GM12873 (cell line): ENCODE data around the gene GNB1.

ENCODE experiments used
- TF ChIP-seq, protein P1 (sequence below): IDR thresholded peaks from 2 replicates; pipeline ENCODE4 v1.5.1; 2012; ENCODE audit warnings: low read depth, mild to moderate bottlenecking, moderate library complexity, low read length, control low read depth; ENCODE audit not compliant: insufficient read depth; ENCODE audit errors: missing control alignments

Gene GNB1

DNA sequence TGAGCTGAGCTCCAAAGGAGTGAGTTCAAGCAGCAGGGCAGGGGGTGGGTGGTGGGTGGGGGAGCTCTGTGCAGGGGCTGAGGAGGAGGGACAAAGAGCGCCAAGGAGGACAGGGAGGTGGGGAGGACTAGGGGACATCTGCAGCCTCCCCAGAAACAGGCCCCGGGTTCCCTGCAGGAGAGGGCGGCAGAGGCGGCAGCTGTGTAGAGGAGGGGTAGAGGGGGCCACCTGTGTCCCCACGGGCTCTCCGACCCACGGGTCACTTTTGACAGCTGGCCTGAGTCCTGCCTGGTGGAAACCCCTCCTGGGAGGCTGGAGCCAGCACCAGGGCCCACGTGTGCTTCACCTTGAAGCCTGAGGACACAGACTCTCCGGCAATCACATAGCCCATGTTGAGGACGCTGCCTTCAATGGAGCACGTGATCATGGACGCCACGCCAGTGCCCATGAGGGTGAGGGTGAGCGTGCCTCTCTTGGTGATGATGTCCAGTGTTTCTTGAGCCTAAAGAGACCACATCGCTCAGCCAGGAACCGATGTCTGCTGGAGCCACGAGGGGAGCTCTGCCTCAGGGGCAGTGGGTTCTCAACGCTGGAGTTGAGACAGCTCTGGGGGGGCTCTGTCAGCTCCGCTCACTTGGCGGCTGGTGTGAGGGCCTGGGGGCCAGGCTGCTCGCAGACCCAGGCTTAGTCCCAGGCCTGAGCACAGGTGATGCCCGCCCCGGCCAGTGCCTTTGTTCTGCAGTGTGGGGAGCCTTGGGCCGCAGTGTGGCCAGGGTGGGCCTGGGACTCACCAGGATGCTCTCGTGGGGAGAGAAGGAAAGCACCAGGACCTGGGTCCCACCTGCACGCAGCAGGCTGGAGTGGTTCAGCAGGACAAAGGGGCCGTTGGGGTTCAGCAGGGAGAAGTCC lies 34.8 kb upstream of the GNB1 start:
- TF ChIP-seq, protein P1, sequence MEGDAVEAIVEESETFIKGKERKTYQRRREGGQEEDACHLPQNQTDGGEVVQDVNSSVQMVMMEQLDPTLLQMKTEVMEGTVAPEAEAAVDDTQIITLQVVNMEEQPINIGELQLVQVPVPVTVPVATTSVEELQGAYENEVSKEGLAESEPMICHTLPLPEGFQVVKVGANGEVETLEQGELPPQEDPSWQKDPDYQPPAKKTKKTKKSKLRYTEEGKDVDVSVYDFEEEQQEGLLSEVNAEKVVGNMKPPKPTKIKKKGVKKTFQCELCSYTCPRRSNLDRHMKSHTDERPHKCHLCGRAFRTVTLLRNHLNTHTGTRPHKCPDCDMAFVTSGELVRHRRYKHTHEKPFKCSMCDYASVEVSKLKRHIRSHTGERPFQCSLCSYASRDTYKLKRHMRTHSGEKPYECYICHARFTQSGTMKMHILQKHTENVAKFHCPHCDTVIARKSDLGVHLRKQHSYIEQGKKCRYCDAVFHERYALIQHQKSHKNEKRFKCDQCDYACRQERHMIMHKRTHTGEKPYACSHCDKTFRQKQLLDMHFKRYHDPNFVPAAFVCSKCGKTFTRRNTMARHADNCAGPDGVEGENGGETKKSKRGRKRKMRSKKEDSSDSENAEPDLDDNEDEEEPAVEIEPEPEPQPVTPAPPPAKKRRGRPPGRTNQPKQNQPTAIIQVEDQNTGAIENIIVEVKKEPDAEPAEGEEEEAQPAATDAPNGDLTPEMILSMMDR = no peak

DNA sequence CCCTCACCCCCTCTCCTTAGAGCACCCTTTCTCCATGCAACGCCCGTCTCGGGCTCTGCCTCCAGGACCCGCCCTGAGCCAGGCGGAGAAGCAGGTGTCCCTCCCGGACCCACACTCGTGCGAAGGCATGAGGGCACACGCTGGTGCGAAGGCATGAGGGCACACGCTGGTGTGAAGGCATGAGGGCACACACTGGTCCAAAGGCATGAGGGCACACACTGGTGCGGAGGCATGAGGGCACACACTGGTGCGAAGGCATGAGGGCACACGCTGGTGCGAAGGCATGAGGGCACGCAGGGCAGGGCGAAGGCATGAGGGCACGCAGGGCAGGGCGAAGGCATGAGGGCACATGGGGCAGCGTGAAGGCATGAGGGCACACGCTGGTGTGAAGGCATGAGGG lies 34.0 kb upstream of the GNB1 start:
- TF ChIP-seq, protein P1 = no peak

DNA sequence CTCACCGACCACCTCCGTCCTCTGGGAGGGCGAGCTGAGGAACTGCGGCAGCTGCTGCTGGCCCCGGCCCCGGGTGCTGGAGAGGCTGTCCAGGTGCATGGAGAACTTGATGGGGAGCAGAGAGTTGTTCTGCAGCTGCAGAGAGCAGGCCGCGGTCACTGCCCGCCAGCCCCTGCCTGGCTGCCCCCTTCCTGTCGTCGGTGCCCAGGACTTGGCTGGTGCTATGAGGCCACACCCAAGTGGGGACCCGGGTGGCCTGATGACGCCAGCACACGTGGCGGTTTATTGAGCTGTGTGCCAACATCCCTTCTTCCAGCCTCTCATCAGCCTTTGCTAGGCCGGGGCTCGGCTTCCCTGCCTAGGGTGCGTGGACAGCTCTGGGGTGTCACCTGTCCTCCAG lies 33.5 kb upstream of the GNB1 start:
- TF ChIP-seq, protein P1 = no peak

DNA sequence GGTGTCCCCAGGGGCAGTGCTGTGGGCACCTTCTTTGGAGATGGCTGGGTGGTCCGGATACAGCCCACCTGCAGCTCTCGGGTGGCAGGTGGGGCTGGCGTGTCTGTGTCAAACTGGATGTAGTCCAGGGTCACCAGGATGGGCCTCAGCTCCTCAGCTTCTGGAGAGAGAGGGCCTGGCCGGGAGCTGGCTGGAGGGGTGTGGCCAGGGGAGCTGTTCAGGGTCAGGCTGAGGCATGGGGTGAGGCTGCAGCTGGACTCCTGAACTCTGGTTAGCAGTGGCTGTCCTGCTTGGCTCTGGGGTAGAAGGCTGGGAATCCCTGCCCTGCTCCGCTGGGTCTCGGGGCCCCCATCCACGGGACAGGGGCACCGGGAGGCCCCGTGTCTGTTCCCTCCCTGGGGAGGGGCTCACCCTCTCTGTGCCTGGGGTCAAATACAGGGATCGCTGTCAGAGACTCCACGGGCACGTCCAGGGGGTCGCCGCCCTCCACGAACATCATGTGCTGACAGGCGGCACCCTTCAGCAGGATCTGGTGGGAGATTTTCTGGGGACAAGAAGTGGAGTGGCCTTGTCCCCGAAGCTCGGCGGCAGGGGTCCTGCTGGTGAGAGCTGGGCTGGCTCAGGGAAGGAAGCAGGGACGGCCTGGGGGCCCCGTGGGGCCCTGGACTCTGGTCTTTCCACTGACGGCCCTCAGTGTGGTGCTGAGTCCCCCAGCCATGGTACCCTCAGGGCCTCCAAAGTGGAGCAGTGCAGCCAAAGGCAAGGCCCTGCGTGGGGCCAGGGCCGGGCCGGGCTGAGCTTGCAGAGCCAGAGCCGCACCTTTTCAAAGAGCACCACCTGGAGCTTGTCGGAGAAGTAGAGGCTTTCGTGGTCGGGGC lies 32.3 kb upstream of the GNB1 start:
- TF ChIP-seq, protein P1 = no peak

DNA sequence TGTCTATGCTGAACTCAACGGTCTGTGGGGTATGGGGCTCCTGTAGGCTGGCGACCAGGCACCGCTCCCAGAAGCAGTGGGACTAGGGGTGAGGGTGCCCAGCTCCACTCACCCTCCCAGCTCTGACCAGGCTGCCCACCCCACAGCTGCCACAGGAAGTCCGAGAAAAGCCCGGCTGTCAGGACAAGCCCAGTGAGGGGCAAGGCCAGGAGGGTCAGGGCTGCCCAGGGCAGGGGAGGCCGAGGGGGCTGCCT lies 31.7 kb upstream of the GNB1 start:
- TF ChIP-seq, protein P1 = no peak

DNA sequence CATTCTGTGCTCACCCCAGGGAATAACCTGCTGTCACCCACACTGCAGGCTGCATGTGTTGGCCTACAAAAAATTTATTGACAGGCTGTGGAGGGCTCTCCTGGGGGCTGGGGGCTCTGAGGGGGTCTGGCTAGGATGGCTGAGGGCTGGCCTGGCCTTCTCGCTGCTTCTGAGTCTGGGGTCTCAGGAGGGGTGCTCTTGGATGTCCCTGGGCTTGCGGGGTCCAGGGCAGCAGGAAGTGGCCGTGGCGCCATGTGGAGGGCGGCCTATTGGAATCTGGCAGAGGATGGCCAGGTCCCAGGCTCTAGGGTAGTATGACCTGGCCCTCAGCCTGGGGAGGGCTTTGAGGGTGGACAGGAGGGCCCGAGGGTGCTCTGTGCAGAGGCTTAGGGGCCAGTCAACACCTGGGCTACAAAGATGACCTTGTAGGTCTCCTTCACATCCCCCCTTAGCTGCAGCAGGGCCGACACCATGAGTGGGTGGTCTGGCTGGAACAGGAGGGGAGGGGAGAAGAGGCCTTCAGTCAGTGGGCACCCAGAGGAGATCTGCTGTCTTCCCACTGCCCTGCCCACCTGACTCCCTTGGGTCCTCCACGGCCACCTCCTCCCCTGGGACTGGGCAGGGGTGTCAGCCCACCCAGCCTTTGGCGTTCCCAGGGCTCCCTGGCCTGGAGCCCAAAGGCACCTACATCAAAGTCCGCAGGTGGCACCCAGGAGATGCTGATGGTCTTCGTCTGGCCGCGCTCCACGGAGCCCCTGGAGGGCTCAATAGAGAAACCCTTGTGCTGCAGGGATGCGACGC lies 31.2 kb upstream of the GNB1 start:
- TF ChIP-seq, protein P1 = no peak
